Measurements from ENCODE around the gene RELA. TPM values are rescaled to one million over a fixed set of nuclear protein-coding genes. Genes with fewer than 3 reads are reported as not detected.

RELA gene
- total and polyA plus RNA-seq, 2 of the 13 experiments (the other 11 are each of a cell fraction or from before 2014, with no cell fraction given), result 21.4 to 40.5 TPM

DNA sequence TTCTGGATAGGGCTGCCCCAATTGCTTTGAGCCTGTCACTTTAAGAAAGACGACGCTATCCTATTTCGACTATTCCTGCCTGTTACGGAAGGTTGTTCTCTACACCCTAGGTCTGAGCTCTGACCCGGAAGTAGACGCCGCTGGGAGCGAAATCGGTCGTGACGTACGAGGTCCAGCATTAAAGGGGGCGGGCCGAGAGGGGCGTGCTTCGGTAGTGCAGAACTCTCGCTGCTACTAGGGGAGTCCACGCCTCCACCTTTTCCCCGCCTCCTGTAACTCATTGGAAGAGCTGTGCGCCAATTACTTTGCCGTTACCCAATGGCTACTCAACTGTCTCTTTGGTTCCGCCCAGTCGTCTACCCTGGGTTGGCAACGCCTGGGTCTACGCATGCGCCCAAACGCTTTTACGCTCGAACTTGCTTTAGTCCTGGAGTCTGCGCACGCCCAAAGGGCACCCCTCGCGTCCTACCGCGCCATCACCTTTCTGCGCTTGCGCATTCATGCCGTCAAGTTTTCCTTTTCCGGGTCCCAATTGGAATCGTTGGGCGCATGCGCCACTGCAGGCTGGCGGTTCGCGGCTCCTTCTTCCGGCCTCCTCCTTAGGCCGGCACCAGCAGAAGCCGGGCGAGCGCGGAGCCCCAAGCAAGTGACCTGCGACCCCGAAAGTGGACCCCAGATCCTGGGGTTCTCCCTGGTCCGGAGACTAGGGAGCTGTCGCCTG, 47.3 kb downstream of the RELA start, which contains the start of gene PCNX3 (continued):
- TF ChIP-seq, protein P1, sequence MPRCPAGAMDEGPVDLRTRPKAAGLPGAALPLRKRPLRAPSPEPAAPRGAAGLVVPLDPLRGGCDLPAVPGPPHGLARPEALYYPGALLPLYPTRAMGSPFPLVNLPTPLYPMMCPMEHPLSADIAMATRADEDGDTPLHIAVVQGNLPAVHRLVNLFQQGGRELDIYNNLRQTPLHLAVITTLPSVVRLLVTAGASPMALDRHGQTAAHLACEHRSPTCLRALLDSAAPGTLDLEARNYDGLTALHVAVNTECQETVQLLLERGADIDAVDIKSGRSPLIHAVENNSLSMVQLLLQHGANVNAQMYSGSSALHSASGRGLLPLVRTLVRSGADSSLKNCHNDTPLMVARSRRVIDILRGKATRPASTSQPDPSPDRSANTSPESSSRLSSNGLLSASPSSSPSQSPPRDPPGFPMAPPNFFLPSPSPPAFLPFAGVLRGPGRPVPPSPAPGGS (CRISPR knock-in tag; IDR thresholded peaks at IDR 0.05), result 0 out of 2 replicates have a peak, but pooled peaks have one; percentile 31
- TF ChIP-seq NCOA2 (CRISPR knock-in tag; IDR thresholded peaks at IDR 0.05) (no peak), ATRX (CRISPR knock-in tag; IDR thresholded peaks at IDR 0.05; ENCODE audit: borderline replicate concordance) (no peak), RAD21 (CRISPR knock-in tag; IDR thresholded peaks at IDR 0.05) (no peak), MAFF (IDR thresholded peaks at IDR 0.05; ENCODE audit: low read depth, low read length) (no peak), ZNF121 (CRISPR knock-in tag; IDR thresholded peaks at IDR 0.05) (no peak), GATAD1 (CRISPR knock-in tag; IDR thresholded peaks at IDR 0.05) (peak; percentile 92), RFX3 (CRISPR knock-in tag; IDR thresholded peaks at IDR 0.05) (no peak), ZFAT (CRISPR knock-in tag; conservative IDR thresholded peaks at IDR 0.05) (no peak), ZNF460 (CRISPR knock-in tag; IDR thresholded peaks at IDR 0.05; ENCODE audit: borderline replicate concordance) (no peak), YEATS4 (CRISPR knock-in tag; IDR thresholded peaks at IDR 0.05; ENCODE audit: borderline replicate concordance) (peak; percentile 12; the same call in 1 of the 2 replicates), NFIB (CRISPR knock-in tag; IDR thresholded peaks at IDR 0.05; ENCODE audit: borderline replicate concordance) (no peak), SPEN (CRISPR knock-in tag; IDR thresholded peaks at IDR 0.05; ENCODE audit: low read depth) (peak; percentile 87; the same call in 1 of the 2 replicates)
- TF ChIP-seq, protein P2, sequence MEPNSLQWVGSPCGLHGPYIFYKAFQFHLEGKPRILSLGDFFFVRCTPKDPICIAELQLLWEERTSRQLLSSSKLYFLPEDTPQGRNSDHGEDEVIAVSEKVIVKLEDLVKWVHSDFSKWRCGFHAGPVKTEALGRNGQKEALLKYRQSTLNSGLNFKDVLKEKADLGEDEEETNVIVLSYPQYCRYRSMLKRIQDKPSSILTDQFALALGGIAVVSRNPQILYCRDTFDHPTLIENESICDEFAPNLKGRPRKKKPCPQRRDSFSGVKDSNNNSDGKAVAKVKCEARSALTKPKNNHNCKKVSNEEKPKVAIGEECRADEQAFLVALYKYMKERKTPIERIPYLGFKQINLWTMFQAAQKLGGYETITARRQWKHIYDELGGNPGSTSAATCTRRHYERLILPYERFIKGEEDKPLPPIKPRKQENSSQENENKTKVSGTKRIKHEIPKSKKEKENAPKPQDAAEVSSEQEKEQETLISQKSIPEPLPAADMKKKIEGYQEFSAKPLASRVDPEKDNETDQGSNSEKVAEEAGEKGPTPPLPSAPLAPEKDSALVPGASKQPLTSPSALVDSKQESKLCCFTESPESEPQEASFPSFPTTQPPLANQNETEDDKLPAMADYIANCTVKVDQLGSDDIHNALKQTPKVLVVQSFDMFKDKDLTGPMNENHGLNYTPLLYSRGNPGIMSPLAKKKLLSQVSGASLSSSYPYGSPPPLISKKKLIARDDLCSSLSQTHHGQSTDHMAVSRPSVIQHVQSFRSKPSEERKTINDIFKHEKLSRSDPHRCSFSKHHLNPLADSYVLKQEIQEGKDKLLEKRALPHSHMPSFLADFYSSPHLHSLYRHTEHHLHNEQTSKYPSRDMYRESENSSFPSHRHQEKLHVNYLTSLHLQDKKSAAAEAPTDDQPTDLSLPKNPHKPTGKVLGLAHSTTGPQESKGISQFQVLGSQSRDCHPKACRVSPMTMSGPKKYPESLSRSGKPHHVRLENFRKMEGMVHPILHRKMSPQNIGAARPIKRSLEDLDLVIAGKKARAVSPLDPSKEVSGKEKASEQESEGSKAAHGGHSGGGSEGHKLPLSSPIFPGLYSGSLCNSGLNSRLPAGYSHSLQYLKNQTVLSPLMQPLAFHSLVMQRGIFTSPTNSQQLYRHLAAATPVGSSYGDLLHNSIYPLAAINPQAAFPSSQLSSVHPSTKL (CRISPR knock-in tag; IDR thresholded peaks at IDR 0.05), result 0 out of 2 replicates have a peak, but pooled peaks have one; percentile 22
- TF ChIP-seq, protein P3, sequence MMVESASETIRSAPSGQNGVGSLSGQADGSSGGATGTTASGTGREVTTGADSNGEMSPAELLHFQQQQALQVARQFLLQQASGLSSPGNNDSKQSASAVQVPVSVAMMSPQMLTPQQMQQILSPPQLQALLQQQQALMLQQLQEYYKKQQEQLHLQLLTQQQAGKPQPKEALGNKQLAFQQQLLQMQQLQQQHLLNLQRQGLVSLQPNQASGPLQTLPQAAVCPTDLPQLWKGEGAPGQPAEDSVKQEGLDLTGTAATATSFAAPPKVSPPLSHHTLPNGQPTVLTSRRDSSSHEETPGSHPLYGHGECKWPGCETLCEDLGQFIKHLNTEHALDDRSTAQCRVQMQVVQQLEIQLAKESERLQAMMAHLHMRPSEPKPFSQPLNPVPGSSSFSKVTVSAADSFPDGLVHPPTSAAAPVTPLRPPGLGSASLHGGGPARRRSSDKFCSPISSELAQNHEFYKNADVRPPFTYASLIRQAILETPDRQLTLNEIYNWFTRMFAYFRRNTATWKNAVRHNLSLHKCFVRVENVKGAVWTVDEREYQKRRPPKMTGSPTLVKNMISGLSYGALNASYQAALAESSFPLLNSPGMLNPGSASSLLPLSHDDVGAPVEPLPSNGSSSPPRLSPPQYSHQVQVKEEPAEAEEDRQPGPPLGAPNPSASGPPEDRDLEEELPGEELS (CRISPR knock-in tag; IDR thresholded peaks at IDR 0.05), result peak; percentile 2
- TF ChIP-seq, protein P4, sequence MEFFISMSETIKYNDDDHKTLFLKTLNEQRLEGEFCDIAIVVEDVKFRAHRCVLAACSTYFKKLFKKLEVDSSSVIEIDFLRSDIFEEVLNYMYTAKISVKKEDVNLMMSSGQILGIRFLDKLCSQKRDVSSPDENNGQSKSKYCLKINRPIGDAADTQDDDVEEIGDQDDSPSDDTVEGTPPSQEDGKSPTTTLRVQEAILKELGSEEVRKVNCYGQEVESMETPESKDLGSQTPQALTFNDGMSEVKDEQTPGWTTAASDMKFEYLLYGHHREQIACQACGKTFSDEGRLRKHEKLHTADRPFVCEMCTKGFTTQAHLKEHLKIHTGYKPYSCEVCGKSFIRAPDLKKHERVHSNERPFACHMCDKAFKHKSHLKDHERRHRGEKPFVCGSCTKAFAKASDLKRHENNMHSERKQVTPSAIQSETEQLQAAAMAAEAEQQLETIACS (CRISPR knock-in tag; IDR thresholded peaks at IDR 0.05), result no peak
- TF ChIP-seq, protein P5, sequence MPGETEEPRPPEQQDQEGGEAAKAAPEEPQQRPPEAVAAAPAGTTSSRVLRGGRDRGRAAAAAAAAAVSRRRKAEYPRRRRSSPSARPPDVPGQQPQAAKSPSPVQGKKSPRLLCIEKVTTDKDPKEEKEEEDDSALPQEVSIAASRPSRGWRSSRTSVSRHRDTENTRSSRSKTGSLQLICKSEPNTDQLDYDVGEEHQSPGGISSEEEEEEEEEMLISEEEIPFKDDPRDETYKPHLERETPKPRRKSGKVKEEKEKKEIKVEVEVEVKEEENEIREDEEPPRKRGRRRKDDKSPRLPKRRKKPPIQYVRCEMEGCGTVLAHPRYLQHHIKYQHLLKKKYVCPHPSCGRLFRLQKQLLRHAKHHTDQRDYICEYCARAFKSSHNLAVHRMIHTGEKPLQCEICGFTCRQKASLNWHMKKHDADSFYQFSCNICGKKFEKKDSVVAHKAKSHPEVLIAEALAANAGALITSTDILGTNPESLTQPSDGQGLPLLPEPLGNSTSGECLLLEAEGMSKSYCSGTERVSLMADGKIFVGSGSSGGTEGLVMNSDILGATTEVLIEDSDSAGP (CRISPR knock-in tag; IDR thresholded peaks at IDR 0.05; ENCODE audit: borderline replicate concordance), result peak; percentile 100
- TF ChIP-seq, protein P6, sequence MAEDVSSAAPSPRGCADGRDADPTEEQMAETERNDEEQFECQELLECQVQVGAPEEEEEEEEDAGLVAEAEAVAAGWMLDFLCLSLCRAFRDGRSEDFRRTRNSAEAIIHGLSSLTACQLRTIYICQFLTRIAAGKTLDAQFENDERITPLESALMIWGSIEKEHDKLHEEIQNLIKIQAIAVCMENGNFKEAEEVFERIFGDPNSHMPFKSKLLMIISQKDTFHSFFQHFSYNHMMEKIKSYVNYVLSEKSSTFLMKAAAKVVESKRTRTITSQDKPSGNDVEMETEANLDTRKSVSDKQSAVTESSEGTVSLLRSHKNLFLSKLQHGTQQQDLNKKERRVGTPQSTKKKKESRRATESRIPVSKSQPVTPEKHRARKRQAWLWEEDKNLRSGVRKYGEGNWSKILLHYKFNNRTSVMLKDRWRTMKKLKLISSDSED (CRISPR knock-in tag; IDR thresholded peaks at IDR 0.05), result no peak

Measured in HepG2 (cell line).